Activated CD8-positive, alpha-beta memory T cell treated with anti-CD3 and anti-CD28 coated beads for 36 hours (primary cell): ENCODE data around the gene RAB31. TPM values are rescaled to one million over a fixed set of nuclear protein-coding genes. Genes with fewer than 3 reads are reported as not detected.

Source experiments
- CTCF ChIA-PET: fragments of 350-600 bp; sonication (Branson Sonifier 250); formaldehyde crosslinking; loops from one replicate; lab custom pipeline; 2021; ENCODE audit warnings: antibody characterized with exemption; lab: Charles Lee
- POLR2A ChIA-PET: fragments of 350-600 bp; sonication (Branson Sonifier 250); formaldehyde crosslinking; loops from one replicate; lab custom pipeline; 2021; ENCODE audit warnings: antibody characterized with exemption; lab: Charles Lee
- total RNA-seq, 2 experiments: library from RNA; stranded (reverse); gene quantifications; one replicate each; pipeline ENCODE4 v1.2.3, GENCODE V29; 2021

RAB31 gene
- total RNA-seq, 2 experiments from 2014 or later: 0.21 to 0.51 TPM

DNA sequence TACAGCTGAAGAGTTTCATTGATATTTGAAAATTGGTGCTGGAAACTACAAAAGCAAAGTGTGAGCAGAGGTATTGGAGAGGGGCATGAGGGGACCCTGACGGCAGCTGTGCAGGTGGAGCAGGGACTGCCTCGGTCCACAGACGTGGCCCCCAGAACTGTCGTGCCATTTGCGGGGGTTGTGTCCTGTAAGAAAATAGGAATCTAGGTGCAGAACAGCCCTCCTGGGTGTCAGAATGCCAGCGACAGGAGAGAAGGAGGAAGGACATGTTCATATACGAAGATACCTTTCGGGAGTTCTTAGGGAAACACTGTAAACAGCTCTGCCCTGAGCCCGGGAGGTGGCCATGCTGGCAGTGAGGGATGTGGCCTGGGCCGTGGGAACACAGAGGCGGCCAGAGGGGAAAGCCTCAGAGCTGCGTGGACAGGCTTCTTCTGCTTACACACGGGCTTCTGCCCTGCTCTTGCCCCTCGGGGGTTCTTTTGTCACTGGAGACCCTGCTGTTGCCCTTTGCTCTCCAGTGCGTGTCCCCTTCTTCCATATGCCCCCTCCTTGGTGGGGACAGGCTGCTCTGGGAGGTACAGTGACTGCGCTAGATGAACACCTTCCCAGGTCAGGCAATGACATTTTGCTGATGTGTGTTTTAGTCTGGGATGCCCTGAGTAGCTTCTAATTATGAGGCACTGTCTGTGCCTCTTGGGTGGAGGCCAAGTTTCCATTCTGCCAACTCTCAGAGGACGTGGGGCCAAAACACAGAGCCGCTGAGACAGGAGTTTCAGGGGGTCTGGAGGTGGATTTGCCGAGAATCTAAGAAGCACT, 95.8 kb downstream of the RAB31 start:
- ChIA-PET POLR2A (no interaction called here), CTCF (no interaction called here)

DNA sequence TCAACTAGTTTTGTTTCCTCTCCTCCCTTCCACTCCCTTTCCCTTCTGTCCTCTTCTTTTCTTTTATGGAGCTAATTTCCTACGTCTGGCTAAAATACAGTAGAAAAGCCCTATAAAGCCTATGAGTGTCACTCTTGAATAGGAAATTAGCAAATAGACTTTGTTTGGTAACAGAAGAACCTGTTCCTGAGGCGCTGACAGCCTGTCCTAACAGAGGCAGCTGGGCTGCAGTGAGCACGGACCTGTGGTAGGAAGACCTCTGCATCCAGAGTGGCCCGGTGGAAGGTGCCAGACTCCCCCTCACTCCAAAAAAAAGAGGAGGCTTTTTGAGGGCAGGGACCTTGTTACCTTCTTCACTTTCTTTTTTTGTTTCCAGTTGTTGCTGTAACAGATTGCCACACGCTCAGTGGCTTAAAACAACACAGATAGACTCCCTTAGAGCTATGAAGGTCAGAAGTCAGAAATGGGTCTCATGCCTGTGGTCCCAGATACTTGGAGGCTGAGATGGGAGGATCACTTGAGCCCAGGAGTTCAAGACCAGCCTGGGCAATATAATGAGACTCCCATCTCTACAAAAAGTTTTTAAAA, 96.5 kb downstream of the RAB31 start:
- CTCF ChIA-PET: no interaction called here
- POLR2A ChIA-PET: no interaction called here

GRCh38 chr18:9806905-9807304, 98.8 kb downstream of the RAB31 start:
- ChIA-PET CTCF (no interaction called here), POLR2A (no interaction called here)

DNA sequence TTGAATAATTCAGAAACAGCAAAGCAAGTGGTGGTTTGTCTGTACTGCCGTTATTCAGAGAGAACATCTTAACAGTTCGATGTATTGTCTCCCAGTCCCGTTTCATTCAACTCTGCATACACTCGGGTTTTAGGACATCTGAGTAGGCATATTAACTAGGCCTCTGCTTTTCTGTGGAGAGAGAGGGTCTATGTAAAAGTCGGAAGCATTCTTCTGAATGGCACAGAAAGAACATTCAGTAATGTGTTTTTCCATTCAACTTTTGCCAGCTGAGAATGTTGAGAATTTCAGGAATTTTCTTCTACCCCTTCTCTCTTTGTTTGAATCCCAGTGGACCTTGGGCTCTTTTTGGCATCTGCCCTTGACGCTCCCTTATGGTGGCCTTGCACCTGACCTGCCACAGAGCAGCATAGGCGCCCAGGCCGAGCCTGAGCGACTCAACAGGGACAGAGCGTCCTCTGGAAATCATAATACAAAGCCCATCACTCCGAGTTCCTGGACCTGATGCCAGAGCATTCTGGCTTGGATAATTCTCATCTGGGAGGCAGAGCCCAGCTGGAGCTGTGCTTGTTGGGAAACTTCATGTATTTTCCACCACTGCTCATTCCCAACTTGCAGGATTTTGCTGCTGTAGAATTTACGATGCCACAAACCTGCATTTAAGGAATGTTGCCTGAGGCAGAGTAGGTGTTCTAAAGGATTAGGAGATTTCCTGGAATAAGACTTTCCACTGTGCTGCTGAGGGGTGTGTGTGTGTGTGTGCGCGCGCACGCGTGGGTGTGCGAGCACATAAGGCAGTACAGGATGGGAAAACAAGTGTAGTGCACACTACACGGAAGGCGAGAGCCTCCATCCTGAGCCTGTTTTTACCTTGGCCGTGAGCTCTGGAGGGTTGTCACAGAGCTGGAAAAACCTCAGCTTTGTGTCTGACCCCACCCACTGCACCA, 100.5 kb downstream of the RAB31 start:
- ChIA-PET POLR2A (interaction anchor here (1.1 kb wide), 1 partner anchor 212 kb away, joined by 3 read pairs; no protein-coding TSS in a partner anchor), CTCF (no interaction called here)

DNA sequence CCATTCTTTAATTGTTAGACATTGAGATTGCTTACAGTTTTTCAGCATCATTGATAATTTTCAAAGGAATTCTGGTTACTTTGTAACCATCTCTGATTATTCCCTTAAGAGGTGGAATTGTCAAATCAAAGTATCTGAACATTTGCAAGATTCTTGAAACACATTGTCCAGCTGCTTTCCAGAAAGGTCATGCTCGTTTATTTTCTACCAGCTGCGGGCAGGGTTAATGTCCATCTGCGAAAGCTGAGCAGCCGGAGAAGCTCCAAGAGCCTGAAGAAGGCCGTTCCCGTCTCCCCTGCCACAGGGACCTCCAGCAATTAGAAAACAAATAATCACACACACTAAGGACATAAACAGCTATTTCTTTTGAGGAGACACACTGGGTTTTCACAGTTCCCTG, 101.6 kb downstream of the RAB31 start:
- ChIA-PET CTCF (no interaction called here), POLR2A (interaction anchor here (1.1 kb wide), 1 partner anchor 213 kb away, joined by 3 read pairs; no protein-coding TSS in a partner anchor)

- POLR2A ChIA-PET: no interaction called here
- CTCF ChIA-PET: no interaction called here
Observed at GRCh38 chr18:9810299-9810698, 102.2 kb downstream of the RAB31 start.

- CTCF ChIA-PET: no interaction called here
- POLR2A ChIA-PET: no interaction called here
Observed at GRCh38 chr18:9810994-9811705, 103.0 kb downstream of the RAB31 start.

- CTCF ChIA-PET: no interaction called here
- POLR2A ChIA-PET: no interaction called here
Observed at GRCh38 chr18:9811978-9812377, 103.9 kb downstream of the RAB31 start.

DNA sequence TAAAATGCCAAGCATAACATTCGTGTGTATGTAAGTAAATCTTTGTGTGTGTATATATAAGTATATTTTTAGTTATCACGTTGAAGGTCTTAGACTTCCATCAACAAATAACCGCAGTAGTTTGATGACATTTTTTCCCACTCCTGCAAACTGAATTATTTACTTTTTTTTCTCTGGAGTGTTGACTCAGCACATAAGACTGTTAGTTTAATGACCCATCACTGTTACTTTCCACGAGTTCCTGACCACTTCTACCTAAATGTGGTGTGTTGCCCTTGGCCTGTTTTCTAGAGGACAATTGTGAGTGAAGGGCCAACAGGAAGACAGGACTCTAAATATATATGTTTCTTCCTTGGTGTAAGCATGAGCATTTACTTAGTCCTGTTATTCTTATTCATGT, 106.3 kb downstream of the RAB31 start:
- ChIA-PET CTCF (no interaction called here), POLR2A (no interaction called here)

- CTCF ChIA-PET: no interaction called here
- POLR2A ChIA-PET: no interaction called here
Observed at GRCh38 chr18:9817286-9817685, 109.2 kb downstream of the RAB31 start.

- CTCF ChIA-PET: no interaction called here
- POLR2A ChIA-PET: no interaction called here
Observed at GRCh38 chr18:9817725-9818422, 109.8 kb downstream of the RAB31 start.

DNA sequence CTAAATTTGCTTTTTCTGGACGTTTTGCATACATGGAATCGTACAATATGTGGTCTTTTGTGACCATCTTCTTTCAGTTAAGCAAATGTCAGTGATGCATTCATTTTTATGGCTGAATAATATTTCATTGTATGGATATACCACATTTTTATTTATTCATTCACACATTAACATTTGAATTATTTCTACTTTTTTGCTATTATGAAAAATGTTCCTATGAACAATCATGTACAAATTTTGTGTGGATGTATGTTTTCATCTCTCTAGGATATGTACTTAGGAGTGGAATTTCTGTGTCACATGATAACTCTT, 110.3 kb downstream of the RAB31 start:
- CTCF ChIA-PET: no interaction called here
- POLR2A ChIA-PET: no interaction called here

GRCh38 chr18:9820127-9820526, 112.0 kb downstream of the RAB31 start:
- POLR2A ChIA-PET: no interaction called here

DNA sequence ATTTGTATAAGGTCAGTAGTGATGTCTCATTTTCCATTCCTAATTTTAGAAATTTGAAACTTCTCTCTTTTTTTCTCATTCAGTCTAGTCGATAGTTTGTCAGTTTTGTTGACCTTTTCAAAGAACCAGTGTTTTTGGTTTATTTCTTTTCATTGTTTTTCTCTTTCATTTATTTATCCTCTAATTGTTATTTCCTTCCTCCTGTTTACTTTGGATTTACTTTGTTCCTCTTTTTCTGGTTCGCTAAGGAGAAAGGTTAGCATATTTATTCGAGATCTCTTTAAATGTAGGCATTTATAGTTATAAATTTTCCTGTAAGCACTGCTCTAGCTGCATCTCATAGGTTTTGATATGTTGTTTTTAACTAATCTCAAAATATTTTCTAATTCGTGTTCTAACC, 112.6 kb downstream of the RAB31 start:
- CTCF ChIA-PET: no interaction called here

More at GRCh38 chr18:9820127-9820526, 112.0 kb downstream of the RAB31 start:
- CTCF ChIA-PET: no interaction called here

GRCh38 chr18:9822587-9823185, 114.6 kb downstream of the RAB31 start:
- CTCF ChIA-PET: no interaction called here
- POLR2A ChIA-PET: no interaction called here

More for the DNA sequence above, 112.6 kb downstream of the RAB31 start:
- POLR2A ChIA-PET: no interaction called here

GRCh38 chr18:9823805-9824473, 115.8 kb downstream of the RAB31 start:
- ChIA-PET CTCF (no interaction called here), POLR2A (no interaction called here)

GRCh38 chr18:9824474-9824832, 116.4 kb downstream of the RAB31 start:
- ChIA-PET CTCF (no interaction called here), POLR2A (no interaction called here)

DNA sequence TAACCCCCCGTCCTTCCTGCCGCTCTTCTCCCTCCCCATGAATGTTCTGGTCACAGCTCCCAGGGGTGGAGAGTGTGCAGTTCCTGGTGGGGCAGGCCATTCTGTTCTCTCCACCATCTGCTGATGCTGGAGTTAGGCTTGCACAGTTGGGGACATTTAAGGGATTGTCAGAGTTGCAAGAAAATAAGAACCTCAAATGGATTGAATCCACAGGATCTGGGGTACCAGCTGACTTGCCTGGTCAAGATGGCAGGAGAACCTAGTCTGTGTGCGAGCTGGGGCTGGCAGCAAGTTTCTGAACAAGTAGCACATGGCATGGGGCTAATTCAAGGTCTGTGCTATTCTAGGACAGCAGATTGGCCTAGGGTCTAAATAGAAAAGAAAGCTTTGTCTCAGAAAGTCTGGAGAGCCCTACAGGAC, 116.9 kb downstream of the RAB31 start:
- CTCF ChIA-PET: no interaction called here

More for the DNA sequence above, 116.9 kb downstream of the RAB31 start:
- POLR2A ChIA-PET: no interaction called here
